T1000 (cell line): ENCODE measurements around the gene HM13.
"Not testable (repeated sequence)": the region's sequence is repeated elsewhere in the genome, so short reads cannot be mapped to it uniquely, and the experiment has no call there.

Source experiments
- DNase-seq: peaks from one replicate; lab custom pipeline; 2025; ENCODE audit warnings: mixed read lengths; lab: John Stamatoyannopoulos, UW

The HM13 gene

GRCh38 chr20:31608251-31608945 lies 94.2 kb downstream of the HM13 start:
- no peak for DNase-seq

GRCh38 chr20:31612271-31612640 lies 98.0 kb downstream of the HM13 start:
- not testable (repeated sequence) for DNase-seq

- no peak for DNase-seq
These were observed 101.2 kb downstream of the HM13 start for GRCh38 chr20:31615416-31615815.

- no peak for DNase-seq
These were observed 103.3 kb downstream of the HM13 start for GRCh38 chr20:31617432-31618104.
